Measurements from ENCODE around the gene DCUN1D2.

DCUN1D2 gene

GRCh38 chr13:113407103-113407530, 83.4 kb downstream of the DCUN1D2 start:
- H3K4me3 Mint-ChIP-seq: no peak overlapping the region
- CTCF ChIA-PET: no interaction called here
- peaks cover 9% of the 10 kb centered on the region for H3K27me3 Mint-ChIP-seq
- H3K36me3 Mint-ChIP-seq: no peaks in the 10 kb centered on the region
- H3K4me1 Mint-ChIP-seq: no peaks in the 10 kb centered on the region
- H3K9me3 Mint-ChIP-seq: peaks cover 2% of the 10 kb centered on the region
- peak; percentile 13 for DNase-seq
- H3K27ac Mint-ChIP-seq: no peak overlapping the region

- H3K4me1 Mint-ChIP-seq: no peaks in the 10 kb centered on the region
- peak; percentile 18 for DNase-seq
- CTCF ChIA-PET: no interaction called here
- H3K9me3 Mint-ChIP-seq: peaks cover 2% of the 10 kb centered on the region
- no peak overlapping the region for H3K27ac Mint-ChIP-seq
- H3K27me3 Mint-ChIP-seq: peaks cover 9% of the 10 kb centered on the region
- H3K36me3 Mint-ChIP-seq: no peaks in the 10 kb centered on the region
- no peak overlapping the region for H3K4me3 Mint-ChIP-seq
Measured at GRCh38 chr13:113406321-113407102, 84.0 kb downstream of the DCUN1D2 start.

All from activated naive CD4-positive, alpha-beta T cell treated with anti-CD3 and anti-CD28 coated beads, Interleukin-2, amount 10 ng/mL, durations not matched to agents 7 days and 5 days (primary cell).